GM12892 (cell line): Measurements from ENCODE around the gene GPR42.
A peak's percentile ranks its signal among the peaks of the same experiment; 100 is the strongest.

Experiments
- DNase-seq: peaks from one replicate; pipeline ENCODE4 v3.0.0; 2011; ENCODE audit not compliant: insufficient read length
- FAIRE-seq: peaks from 2 replicates; lab custom pipeline; 2011; peaks lifted over from hg19 to GRCh38; lab: Jason Lieb, UNC
- POLR2A ChIP-seq: IDR thresholded peaks from 2 replicates; pipeline ENCODE4 v1.6.1; 2011; ENCODE audit warnings: low read depth, low read length, control low read depth
- POLR2AphosphoS5 ChIP-seq: IDR thresholded peaks from 2 replicates; pipeline ENCODE4 v1.6.1; 2011; ENCODE audit warnings: low read depth, low read length, control low read depth
- TAF1 ChIP-seq: IDR thresholded peaks from 2 replicates; pipeline ENCODE4 v1.6.1; 2011; ENCODE audit warnings: low read depth, mild to moderate bottlenecking, control low read depth, low read length, borderline replicate concordance

Gene GPR42

DNA sequence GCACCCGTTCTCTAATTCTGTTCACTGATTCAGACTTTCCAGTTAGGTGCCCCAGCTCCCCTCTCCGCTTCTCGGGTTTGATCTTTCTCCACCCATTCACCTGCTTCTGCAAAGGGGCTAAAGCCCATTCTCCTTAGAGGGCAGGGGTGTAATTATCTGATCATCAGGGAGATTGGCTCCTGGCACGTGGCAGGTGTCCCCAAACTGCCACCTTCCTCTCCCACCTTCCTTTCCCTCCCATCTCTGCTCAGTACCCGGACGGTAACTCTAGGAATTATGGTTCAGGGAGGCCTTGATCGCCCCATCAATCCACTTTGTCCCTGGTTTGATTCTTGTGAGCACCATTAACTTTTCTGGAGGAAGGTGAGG lies 23.0 kb upstream of the GPR42 start:
- no peak for DNase-seq
- no peak for TF ChIP-seq TAF1
- no peak for TF ChIP-seq POLR2A
- TF ChIP-seq POLR2AphosphoS5, result no peak
- no peak for FAIRE-seq

DNA sequence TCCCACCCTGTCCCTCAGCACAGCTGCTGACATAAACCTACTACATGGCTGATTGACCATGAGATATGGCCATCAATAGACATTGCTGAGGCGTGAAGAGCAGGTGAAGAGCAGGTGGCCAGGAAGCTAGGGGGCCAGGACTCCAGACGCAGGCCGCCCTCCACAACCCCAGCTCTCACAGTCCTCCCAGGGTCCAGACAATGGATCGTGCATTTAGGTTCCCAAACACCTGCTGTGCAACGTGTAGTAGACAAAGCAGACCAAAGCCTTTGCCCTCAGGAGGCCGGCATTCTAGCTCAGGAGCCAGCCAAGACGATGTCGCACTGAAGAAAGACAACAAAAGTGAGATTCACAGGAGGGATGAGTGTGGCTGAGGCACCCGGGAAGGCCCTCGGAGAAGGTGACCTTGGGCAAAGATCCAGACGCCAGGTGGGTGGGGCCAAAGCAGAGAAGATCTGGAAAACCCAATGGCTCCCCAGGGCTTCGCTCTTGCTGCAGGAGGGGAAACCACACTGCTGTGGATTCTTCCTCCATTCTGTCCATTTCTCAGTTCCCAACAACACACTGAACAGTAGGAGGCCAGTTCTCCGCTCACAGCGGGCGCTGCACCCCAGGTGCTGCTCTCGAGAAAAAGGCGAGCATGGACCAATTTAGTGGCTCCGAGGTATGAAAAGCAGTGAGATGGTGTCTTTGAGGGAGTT lies 21.8 kb upstream of the GPR42 start:
- DNase-seq (no peak), FAIRE-seq (peak; percentile 24)
- TF ChIP-seq TAF1 (no peak), POLR2AphosphoS5 (peak; percentile 54; the same call in 1 of the 2 replicates)

DNA sequence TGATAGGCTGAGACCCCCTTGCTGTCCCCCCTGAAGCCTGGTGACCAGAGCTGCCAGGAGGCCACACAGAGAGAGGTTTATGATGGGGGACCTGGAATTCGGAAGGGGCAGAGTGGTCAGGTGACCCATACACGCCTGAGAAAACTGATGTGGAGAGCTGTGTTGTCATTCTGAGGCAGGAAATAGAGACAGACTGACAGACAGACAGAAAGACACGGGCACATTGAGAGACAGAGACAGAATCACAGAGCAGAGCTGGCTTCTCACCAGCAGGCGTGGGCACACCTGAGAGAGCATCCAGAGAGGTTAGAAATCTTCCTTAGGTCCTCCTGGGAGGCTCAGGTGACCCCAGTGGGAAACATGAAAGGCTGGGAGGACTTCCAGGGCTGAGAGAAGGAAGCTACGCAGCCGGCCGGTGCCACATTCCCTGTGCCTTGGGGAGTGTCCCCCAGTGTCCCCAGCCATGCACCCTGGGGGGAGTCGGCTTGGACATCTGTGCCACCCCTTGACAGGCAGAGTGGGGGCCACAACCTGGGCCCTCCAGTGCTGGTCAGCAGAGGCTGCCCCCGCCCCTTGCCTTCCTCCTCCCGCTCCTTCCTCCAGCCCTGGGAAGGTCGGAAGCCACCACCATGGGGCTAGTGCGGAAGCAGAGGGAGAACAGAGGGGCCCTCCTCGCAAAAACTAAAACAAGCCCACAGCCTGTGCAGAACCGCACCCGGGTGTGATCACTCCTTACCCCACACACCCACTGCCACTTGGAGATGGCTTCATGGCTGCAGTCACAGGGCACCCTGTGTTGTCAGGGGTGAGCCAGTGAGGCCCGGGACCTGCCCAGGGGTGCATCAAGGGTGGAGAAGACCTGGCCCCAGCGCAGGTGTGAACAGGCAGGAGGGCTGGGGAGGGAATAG lies 21.0 kb upstream of the GPR42 start:
- DNase-seq (no peak), FAIRE-seq (peak; percentile 85)
- TF ChIP-seq TAF1, result no peak
- TF ChIP-seq POLR2AphosphoS5, result peak; percentile 50; the same call in 1 of the 2 replicates
- TF ChIP-seq POLR2A, result peak; percentile 18

- no peak for DNase-seq
- FAIRE-seq, result no peak
- TF ChIP-seq POLR2A, result no peak; the same call in 1 of the 2 replicates
- no peak for TF ChIP-seq TAF1
- 0 out of 2 replicates have a peak, but pooled peaks have one; percentile 13 for TF ChIP-seq POLR2AphosphoS5
These were observed 20.3 kb upstream of the GPR42 start for GRCh38 chr19:35350591-35350990.

DNA sequence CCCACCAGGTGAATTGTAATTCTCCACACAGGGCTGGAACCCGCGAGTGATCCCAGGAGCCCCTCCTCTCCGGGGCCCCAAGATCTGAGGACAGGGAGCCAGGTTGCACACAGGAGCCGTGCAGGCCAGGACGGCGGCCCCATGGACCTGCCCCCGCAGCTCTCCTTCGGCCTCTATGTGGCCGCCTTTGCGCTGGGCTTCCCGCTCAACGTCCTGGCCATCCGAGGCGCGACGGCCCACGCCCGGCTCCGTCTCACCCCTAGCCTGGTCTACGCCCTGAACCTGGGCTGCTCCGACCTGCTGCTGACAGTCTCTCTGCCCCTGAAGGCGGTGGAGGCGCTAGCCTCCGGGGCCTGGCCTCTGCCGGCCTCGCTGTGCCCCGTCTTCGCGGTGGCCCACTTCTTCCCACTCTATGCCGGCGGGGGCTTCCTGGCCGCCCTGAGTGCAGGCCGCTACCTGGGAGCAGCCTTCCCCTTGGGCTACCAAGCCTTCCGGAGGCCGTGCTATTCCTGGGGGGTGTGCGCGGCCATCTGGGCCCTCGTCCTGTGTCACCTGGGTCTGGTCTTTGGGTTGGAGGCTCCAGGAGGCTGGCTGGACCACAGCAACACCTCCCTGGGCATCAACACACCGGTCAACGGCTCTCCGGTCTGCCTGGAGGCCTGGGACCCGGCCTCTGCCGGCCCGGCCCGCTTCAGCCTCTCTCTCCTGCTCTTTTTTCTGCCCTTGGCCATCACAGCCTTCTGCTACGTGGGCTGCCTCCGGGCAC lies 19.3 kb upstream of the GPR42 start:
- no peak for FAIRE-seq
- DNase-seq, result no peak
- no peak for TF ChIP-seq POLR2AphosphoS5
- no peak for TF ChIP-seq TAF1
- no peak for TF ChIP-seq POLR2A

- DNase-seq (no peak), FAIRE-seq (no peak)
- no peak for TF ChIP-seq POLR2AphosphoS5
- no peak for TF ChIP-seq POLR2A
- no peak for TF ChIP-seq TAF1
These were observed 18.8 kb upstream of the GPR42 start for GRCh38 chr19:35352177-35352447.

DNA sequence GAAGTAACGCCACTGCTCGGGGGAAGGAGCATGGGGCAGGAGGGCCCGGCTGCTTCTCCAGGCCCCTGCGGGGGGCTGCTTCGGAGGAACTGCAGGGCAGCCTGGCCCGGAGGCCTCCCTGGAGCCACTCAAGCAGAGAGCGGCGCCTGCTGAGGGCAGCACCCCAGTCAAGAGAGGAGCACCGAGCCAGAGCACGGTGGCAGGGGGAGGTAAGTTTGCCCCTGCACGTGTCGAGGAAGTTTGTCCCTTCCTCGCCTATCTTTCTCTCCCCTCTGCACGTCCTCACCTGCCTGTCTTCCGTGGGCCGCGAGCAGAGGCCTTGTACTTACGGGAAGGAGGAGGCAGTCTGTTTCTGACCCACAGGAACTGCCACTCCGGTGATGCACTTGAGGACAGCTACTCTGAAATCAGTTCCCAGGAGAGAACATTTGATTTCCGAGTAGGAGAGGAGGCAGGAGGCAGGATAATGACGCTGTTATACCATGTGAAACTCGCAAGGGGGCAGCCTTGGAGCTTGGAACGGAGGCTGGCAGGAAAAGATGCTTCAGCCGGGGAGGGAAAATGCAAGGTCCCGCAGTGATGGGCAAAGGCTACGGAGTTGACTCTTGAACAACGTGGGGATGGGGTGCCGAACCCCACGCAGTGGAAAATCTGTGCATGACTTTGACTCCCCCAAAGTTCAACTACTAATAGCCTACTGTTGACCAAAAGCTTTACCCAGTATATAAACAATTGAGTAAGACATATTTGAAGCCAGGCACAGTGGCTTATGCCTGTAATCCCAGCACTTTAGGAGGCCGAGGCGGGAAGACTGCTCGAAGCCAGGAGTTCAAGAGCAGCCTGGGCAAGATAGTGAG lies 18.2 kb upstream of the GPR42 start:
- TF ChIP-seq POLR2AphosphoS5 (no peak), POLR2A (0 out of 2 replicates have a peak, but pooled peaks have one; percentile 43), TAF1 (no peak)
- FAIRE-seq (peak; percentile 91), DNase-seq (peak; percentile 68)

GRCh38 chr19:35353635-35354034 lies 17.2 kb upstream of the GPR42 start:
- DNase-seq (no peak), FAIRE-seq (no peak)
- TF ChIP-seq POLR2A (no peak), TAF1 (no peak), POLR2AphosphoS5 (no peak)

- DNase-seq (no peak), FAIRE-seq (no peak)
- TF ChIP-seq POLR2A (no peak), POLR2AphosphoS5 (no peak), TAF1 (no peak)
These were observed 16.0 kb upstream of the GPR42 start for GRCh38 chr19:35354898-35355297.

GRCh38 chr19:35355791-35356460 lies 14.9 kb upstream of the GPR42 start:
- FAIRE-seq (no peak), DNase-seq (no peak)

More at GRCh38 chr19:35355791-35356460, 14.9 kb upstream of the GPR42 start:
- TF ChIP-seq TAF1 (no peak), POLR2A (no peak), POLR2AphosphoS5 (no peak)
